Measurements from ENCODE around the gene DHCR24.
"Not testable (repeated sequence)": the region's sequence is repeated elsewhere in the genome, so short reads cannot be mapped to it uniquely, and the experiment has no call there.

The DHCR24 gene

DNA sequence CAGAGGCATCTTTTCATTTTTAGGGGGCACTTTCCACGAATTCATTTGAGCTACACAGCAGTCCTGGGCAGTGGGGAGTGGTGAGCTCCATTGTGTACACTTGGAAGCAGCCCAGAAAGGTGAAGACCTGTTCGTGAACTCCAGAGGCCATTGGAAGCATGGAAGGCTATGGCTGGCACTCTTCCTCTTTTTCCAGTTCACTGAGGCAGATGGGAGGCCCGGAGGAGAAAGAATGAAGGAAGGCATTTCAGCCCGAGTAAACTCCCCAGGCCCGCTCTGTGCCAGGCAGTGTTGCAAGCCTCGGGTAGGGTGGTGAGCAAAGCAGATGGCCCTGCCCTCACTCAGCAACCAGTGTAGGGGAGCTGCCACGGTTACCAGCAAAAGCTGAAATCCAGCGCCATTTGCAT is 673 bp upstream of the DHCR24 start:
- no peak for DNase-seq (ENCODE audit: low read depth in 2 of 2)

DNA sequence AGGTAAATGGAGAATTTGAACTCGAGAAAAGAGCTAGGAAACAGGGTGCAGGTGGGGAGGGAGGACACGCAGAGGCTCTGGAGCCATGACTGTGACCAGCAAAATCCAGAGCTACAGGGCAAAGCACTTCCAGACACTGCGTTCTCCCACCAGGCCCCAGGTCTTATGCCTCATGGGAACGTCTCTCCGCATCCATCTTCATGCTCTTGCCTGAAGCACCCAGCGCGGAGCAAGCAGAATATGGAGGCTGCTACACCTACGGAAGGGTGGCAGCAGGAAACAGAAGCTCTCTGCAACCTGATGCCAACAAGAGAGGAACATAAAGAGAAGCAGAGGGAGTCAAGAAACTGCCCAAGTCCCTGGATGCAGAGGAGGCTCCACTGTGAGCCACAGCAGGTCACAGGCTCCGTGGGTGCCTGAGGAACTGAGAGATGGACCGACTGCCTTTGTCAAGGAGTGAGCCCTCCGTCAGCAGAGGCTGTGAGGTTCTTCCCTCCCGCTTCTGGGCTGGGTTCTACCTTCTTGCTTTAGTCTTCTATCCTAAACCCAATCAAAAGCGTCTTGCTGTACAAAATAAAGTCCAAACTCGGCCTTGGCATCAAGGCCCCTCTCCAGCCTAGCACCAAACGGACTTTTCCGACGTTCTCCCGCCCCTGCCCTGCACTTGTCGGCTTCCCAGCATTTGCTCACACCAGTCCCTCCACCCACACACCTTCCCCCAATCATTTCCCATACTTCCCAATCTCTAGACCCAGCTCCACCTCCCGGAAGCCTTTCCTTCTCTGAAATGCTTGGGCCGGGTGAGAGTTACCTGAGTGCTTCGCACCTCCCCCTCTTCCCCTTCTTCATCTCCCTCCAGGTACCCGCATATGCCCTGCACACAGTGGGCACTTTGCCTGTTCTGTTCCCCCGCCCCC is 930 bp downstream of the DHCR24 start:
- no peak for DNase-seq (ENCODE audit: low read depth in 2 of 2)

DNA sequence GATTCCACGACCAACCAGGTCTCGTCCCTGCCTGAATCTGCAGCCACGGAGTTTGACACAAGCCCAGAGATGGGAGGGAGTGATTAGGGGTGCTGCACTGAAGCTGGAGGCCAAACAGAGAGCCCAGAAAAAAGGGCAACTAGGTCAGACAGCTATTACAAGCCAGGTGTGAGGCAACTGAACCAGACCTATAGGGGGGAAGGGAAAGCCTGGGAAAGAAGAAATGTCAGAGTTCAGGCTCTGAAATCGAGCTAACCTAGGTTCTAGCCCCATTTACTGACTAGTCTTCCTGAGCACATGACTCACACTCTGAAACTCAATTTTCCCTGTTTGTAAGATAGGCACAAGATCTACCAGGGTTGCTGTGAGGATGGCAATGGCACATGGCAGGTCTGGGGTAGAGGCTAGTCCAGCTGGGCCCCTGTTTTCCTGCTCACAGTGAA is 1.7 kb downstream of the DHCR24 start:
- DNase-seq (ENCODE audit: low read depth in 2 of 2): no peak

DNA sequence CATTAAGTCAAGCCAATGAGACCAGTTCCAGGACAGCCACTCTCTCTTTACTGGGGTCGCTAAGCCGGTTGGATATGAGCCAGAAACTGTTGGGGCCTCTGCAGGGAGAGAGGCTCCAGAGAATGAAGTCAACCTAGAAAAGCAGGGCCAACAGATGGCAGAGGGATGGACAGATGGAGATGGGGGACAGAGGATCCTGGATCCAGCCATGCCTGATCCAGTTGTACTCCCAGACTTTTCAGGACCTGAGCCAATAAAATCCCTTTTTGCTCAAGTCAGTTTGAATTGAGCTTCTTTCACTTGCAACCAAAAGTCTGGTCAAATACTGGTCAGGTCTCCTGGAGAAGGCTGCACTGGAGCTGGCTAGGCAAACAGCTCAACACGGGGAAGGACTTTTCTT is 2.2 kb downstream of the DHCR24 start:
- no peak for DNase-seq (ENCODE audit: low read depth in 2 of 2)

DNA sequence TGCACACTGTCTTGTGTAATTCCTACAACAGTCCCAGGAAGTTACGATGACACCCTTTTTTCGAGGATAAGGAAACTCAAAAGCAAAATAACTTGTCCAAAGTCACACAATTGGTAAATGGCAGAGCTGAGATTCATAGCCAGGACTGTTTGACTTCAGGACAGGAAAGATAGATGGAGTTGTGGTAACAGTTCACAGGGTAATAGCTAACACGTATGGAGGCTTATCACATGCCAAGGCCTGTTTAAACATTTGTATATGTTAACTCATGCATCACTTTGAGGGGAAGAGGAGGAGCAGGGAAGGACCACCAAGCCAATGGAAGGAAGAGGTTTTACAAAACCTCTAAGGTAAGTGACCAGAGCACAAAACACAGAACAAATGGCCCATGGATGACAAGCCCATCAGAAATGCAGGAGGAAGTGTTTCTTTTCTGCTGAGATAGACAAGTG is 2.8 kb downstream of the DHCR24 start:
- DNase-seq (ENCODE audit: low read depth in 2 of 2): peak; percentile 35 to 43

DNA sequence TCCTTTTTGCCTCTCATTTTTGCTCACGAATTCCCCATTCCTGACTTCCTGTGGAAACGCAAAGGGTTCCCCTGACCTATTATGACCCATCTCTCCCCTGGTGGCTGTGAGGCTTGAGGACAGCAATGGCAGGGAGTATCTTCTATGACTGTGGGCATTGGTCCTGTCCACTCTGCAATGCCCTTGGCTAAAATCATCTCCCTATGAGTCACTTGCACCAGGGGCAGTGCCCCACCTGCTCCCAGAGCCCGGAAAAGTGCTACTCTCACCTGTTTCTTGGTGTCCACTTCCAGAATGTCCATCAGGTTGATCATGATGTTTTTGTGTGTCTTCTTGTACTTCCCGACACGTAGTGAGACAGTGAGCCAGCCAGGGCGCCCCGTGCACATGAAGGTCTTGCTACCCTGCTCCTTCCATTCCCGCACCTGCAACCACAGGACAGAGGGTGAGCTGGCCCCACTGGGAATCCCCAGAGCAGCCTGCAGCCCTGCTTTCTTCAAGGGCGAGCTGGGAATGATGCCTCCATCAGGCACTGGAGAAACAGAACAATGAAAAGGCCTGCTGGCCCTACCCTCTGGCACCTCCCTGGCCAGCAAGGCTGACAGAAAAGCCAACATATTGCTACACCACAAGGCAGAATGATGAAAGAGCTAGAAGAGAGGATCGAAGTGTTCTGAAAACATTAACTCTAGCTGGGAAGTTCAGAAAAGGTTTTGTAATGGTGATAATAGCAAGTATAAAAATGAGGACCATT is 3.5 kb downstream of the DHCR24 start:
- no peak for DNase-seq (ENCODE audit: low read depth in 2 of 2)

DNA sequence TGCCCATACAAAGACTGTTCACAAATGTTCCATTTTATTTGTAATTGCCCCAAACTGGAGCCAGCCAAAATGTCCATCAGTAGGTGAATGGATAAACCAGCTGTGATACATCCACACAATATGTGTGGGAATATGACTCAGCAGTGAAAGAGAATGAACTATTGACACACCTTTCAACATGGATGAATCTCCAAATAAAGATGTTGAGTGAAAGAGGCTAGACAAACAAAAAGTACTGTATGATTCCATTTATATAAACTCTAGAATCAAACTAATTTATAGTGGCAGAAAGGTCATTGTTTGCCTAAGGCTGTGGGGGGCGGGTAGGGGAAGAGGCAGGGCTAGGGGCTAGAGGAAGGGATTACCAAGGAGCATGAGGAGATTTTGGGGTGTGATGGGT is 4.5 kb downstream of the DHCR24 start:
- no peak for DNase-seq (ENCODE audit: low read depth in 2 of 2)

DNA sequence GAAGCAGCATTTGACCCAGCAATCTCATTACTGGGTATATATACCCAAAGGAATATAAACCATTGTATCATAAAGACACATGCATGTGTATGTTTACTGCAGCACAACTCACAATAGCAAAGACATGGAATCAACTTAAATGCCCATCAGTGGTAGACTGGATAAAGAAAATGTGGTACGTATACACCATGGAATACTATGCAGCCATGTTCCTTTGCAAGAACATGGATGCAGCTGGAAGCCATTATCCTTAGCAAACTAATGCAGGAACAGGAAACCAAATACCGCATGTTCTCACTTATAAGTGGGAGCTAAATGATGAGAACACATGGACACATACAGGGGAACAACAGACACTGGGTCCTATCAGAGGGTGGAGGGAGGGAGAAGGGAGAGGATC is 5.4 kb downstream of the DHCR24 start:
- DNase-seq (ENCODE audit: low read depth in 2 of 2): not testable (repeated sequence)

DNA sequence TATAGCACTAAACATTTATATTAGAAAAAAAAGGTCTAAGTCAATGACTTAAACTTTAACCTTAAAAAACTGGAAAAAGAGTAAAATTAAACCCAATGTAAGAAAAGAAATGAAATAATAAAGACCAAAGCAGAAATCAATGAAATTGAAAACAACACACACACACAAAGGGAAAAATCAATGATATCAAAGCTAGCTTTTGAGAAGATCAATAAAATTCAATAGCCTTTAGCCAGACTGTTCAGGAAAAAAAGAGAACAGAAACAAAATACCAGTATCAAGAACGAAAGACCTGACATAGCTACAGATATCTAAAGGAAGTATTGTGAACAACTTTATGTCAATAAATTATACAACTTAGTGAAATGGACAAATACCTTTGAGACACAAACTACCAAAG is 7.1 kb downstream of the DHCR24 start:
- DNase-seq (ENCODE audit: low read depth in 2 of 2): no peak

DNA sequence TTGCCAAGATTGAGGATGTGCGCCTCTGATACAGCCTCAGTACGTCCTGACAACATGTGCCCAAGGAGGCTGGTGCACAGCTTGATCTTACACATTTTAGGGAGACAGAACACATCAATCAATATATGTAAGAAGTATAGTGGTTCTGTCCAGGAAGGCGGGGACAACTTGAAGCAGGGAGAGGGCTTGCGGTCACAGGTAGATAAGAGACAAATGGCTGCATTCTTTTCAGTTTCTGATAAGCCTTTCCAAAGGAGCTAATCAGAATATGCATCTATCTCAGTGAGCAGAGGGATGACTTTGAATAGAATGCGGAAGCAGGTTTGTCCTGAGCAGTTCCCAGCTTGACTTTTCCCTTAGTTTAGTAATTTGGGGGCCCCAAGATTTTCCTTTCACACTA is 10.2 kb downstream of the DHCR24 start:
- DNase-seq (ENCODE audit: low read depth in 2 of 2): no peak

DNA sequence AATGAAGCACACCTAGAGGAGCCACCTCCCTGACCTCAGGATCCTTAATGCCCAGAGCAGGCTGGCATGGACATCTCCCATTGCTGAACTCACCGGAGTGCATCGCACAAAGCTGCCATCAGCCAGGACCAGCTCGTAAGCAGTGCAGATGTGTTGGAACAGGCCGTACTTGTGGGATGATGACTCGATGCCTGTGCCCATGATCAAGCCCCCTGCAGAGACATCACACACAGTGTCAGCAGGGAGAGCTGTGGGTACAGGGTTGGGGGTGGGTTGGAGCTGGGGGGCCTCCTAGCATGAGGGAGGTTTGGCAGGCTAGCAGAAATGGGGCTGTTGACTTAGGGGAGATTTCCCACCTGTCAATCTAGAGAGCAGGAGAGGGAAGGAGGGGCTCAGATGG is 12.0 kb downstream of the DHCR24 start:
- no peak for DNase-seq (ENCODE audit: low read depth in 2 of 2)

DNA sequence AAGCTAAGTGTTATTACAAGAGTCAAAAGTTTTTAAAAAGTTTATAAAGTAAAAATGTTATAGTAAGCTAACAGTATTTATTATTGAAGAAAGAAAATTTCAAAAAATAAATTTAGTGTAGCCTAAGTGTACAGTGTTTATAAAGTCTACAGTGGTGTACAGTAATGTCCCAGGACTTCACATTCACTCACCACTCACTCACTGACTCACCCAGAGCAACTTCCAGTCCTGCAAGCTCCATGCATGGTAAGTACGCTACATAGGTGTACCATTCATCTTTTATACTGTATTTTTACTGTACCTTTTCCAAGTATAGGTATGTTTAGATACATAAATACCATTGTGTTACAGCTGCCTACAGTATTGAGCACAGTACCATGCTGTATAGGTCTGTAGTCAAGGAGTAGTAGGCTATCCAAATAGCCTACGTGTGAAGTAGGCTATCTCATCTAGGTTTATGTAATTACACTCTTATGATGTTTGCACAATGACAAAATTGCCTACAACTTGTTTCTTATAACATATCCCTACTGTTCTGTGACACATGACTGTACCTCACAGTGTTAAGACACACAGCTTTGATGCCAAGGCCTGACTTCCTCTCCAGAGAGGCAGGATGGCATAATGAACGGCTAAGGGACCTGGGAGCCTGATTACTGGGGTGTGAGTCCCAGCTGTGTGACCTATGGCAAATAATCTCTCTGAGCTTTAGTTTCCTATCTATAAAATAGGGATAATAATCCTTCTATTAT is 12.7 kb downstream of the DHCR24 start:
- DNase-seq (ENCODE audit: low read depth in 2 of 2): no peak

DNA sequence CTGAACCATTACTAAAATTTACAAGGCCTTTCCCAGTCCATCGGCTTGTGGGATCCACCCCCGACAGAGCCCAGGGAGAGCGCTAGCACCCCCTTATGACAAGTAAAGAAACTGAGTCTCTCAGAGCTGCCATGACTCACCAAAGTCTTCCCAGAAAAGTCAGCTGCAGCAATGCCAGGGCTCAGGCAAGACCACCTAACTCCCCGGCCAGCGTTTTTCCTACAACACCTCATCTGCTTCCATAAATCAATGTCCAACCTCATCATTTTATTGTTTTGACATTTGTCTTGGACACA is 15.0 kb downstream of the DHCR24 start:
- no peak for DNase-seq (ENCODE audit: low read depth in 2 of 2)

DNA sequence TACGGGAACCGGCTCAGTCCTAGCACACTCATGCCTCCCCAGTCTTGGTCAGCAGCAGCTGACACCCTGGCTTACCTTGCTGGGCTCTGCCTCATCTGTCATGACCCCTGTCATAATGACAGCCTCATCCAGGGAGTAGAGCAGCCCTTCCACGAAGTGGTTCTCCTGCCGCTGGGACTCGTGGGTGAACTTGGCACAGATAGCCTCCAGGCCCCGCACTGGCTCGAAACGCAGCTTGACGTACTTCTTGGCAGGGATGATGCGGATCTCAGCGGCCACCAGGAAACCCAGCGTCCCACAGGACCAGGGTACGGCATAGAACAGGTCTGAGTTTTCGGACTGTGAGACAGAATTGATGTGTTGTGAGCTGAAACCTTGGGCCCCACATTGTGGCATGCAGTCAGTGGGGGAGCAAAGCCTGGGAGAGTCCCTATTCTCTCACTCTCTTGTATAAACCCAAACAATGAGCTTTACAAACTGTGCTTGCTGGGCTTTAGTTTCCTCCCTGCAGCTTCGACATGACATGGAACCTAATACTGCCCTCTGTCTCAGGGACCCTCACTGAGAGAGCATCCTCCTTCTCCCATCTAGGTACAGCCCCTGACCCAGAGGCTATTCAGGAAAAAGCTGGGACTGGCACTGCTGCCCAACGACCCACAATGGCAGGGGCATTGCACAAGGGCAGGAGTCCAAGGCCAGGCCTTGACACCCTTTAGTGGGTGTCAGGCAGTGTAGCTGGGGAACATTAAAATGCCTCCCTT is 15.5 kb downstream of the DHCR24 start:
- DNase-seq (ENCODE audit: low read depth in 2 of 2): no peak

DNA sequence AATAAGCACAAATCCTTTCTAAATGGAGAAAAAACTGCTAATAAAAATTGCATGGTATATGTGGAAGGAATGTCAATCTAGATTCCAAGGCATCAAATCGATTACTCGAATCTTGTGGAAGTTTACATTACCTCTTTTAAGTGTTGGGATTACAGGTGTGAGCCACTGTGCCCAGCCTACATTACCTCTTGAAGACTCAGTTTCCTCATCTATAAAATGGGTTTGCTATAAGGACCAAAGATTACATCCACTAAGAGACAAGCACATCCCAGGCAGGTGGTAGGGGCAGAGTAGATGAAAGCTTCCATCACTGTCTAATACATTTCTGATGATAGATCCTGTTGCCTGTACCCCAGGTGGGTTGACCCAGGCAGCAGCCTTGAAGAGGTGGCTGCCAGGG is 16.1 kb downstream of the DHCR24 start:
- DNase-seq (ENCODE audit: low read depth in 2 of 2): no peak

DNA sequence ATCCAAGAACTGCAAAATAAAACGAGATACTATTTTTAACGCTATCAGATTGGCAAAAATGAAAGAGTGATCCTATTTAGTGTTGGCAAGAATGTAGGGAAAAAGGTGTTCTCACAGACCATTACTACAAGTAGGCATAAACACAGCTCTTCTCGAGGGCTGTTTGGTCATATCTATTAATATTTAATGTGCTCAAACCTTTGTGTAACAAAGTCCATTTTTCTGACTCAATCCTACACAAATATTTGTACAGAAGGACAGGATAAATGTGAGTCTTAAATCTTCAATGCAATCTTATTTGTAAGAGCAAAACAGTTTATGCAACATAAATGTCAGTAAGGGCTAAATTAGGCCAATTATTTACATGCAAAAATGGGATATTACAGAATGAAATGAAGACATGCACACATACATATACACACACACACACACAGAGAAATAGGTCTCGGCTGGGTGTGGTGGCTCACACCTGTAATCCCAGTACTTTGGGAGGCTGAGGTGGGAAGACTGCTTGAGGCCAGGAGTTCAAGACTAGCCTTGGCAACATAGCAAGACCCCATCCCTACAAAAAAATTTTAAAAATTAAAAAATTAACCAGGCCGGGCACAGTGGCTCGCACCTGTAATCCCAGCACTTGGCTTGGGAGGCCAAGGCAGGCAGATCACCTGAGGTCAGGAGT is 17.7 kb downstream of the DHCR24 start:
- DNase-seq (ENCODE audit: low read depth in 2 of 2): no peak

DNA sequence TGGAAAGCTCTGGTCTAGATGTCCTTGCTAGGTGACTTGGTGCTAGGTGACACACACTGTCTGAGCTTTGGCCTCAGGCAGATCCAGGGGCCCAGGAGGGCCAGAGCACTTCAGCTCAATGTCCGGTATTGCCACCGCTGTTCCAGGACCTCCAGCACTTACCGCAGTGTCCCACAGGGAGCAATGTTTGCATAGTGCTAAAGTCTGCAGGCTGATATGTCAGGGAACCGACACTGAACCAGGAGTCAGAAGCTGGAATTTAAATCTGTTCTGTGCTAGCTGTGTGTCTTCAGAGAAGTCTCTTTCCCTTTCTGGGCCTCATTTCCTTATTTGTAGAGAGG is 19.3 kb downstream of the DHCR24 start:
- DNase-seq (ENCODE audit: low read depth in 2 of 2): no peak

DNA sequence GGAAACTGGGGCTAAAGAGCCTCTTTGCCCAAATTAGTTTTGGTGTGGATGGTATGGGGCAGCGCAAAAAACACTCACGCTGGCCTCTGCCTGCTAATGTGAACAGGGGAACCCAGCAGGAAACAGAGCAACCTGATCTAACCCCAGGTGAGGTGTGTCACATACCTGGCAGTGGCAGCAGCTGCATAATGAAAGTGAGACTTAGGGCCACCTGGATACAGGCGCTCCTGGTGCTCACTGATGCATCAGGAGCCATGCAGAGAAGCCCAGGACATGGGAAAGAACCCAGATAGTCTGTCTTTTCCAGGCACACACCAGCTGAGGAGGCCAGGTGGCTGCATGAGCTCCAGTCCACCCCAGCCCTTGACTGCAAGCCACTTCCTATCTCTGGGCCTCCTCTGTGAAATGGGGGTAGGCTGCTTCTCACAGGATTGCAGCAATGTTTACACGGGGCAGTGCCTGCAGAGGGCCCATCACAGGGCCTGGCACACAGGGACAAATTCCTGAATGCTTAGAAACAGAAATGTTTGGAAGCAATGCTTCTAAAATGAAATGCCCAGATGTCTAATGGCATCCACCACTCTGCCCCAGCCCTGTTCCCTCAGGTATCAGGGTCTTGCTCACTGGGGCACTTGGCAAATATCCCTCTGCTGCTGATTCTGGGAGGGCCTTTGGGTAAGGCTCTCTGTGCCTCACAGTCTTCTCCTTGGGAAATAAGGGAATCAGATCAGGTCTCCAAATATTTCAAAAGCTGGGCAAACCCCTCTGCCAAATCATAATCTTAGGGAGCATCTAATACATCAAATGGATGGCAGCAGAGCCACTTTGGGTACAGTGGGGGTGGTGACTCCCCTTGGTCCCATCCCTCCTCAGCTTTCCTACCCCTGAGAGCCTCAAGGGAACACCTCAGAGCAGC is 19.9 kb downstream of the DHCR24 start:
- DNase-seq (ENCODE audit: low read depth in 2 of 2): no peak

DNA sequence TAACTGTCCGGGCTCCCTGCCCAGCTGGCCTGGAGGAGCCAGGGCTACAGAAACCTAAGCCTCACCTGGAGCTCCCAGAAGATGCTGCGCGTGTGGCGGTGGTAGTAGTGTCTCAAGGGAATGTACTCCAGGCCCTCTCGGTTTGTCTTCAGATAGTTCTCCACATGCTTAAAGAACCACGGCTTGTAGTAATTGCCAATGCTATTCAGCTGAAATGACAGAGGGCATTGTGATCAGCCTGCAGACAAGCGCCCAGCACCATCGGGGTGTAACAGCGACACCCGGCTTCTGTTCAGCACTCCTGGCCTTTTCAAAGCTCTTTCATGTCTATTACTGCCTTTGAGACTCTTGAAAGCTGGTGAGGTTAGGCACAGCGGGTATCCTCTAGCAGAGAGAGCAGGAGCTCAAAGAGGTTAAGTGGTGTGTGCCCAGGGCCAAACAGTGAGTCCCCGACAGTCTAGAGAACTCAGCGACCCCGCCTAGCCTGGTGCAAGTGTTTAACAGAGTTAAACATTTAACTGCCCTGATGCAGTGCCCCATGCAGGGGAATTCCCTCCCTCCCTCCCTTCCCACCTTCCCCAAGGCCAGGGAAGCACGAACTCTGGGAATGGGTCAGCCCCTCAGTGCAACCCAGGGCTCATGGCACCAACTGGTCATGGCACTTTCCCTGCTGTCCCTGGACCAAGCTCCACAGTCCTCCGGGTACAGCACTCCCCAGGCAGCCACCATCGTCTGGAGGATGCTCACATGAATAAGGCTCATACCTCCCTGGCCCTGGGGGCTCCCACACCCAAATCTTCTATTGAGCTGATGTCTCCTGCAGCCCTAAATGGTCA is 21.5 kb downstream of the DHCR24 start:
- DNase-seq (ENCODE audit: low read depth in 2 of 2): no peak

Measured in fibroblast of skin of left biceps (primary cell).